H9 (cell line): Measurements from ENCODE around the gene SLK. TPM values are rescaled to one million over a fixed set of nuclear protein-coding genes. Genes with fewer than 3 reads are reported as not detected.

Experiments
- DNase-seq: peaks from one replicate; pipeline ENCODE4 v3.0.0-alpha.2; 2017
- H2AFZ ChIP-seq: one replicate; pipeline ENCODE4 v1.6.1; 2013; ENCODE audit warnings: mild to moderate bottlenecking, low read length, control low read depth, moderate library complexity
- H2AK5ac ChIP-seq: 2 replicates; pipeline ENCODE4 v1.6.1; 2013; ENCODE audit warnings: low read length, control low read depth, mixed read lengths; ENCODE audit not compliant: insufficient read length
- H2BK120ac ChIP-seq: one replicate; pipeline ENCODE4 v1.6.1; 2013; ENCODE audit warnings: low read depth, mild to moderate bottlenecking, low read length, control low read depth, inconsistent platforms; ENCODE audit not compliant: poor library complexity, severe bottlenecking
- H2BK12ac ChIP-seq: 2 replicates; pipeline ENCODE4 v1.6.1; 2013; ENCODE audit warnings: low read length, control low read depth, mixed read lengths, low read depth; ENCODE audit not compliant: insufficient read length
- H2BK15ac ChIP-seq: 2 replicates; pipeline ENCODE4 v1.6.1; 2013; ENCODE audit warnings: low read depth, low read length, control low read depth
- H2BK20ac ChIP-seq: one replicate; pipeline ENCODE4 v1.6.1; 2013; ENCODE audit warnings: low read depth, mild to moderate bottlenecking, low read length, control low read depth, inconsistent platforms; ENCODE audit not compliant: poor library complexity, severe bottlenecking
- H2BK5ac ChIP-seq: 2 replicates; pipeline ENCODE4 v1.6.1; 2013; ENCODE audit warnings: low read length, control low read depth, mixed read lengths; ENCODE audit not compliant: insufficient read length
- H3K14ac ChIP-seq: 2 replicates; pipeline ENCODE4 v1.6.1; 2013; ENCODE audit warnings: low read length, control low read depth; ENCODE audit not compliant: insufficient read depth
- H3K18ac ChIP-seq: 2 replicates; pipeline ENCODE4 v1.6.1; 2013; ENCODE audit warnings: low read depth, mild to moderate bottlenecking, mixed read lengths, low read length, control low read depth; ENCODE audit not compliant: insufficient read length
- H3K23ac ChIP-seq: 2 replicates; pipeline ENCODE4 v1.6.1; 2013; ENCODE audit warnings: low read length, control low read depth, mixed read lengths, low read depth; ENCODE audit not compliant: insufficient read length
- H3K23me2 ChIP-seq: 2 replicates; pipeline ENCODE4 v1.6.1; 2013; ENCODE audit warnings: low read depth, mild to moderate bottlenecking, mixed read lengths, low read length, control low read depth; ENCODE audit not compliant: insufficient read length, poor library complexity, severe bottlenecking
- H3K27ac ChIP-seq: 2 replicates; pipeline ENCODE4 v1.5.1; 2013; ENCODE audit warnings: low read length, control low read depth, mixed read lengths, low read depth; ENCODE audit not compliant: insufficient read length
- H3K27me3 ChIP-seq: 2 replicates; pipeline ENCODE4 v1.6.1; 2013; ENCODE audit warnings: low read length, control low read depth, inconsistent platforms; ENCODE audit not compliant: insufficient read depth
- H3K4ac ChIP-seq: 2 replicates; pipeline ENCODE4 v1.6.1; 2013; ENCODE audit warnings: low read depth, mild to moderate bottlenecking, control low read depth, inconsistent platforms, low read length, moderate library complexity
- H3K4me1 ChIP-seq: 2 replicates; pipeline ENCODE4 v1.6.1; 2013; ENCODE audit warnings: low read length, control low read depth, inconsistent platforms; ENCODE audit not compliant: insufficient read depth
- H3K4me2 ChIP-seq: 2 replicates; pipeline ENCODE4 v1.6.1; 2013; ENCODE audit warnings: low read length, control low read depth, mixed read lengths; ENCODE audit not compliant: insufficient read length, insufficient read depth
- H3K56ac ChIP-seq: 2 replicates; pipeline ENCODE4 v1.6.1; 2013; ENCODE audit warnings: low read depth, mild to moderate bottlenecking, mixed read lengths, low read length, control low read depth; ENCODE audit not compliant: insufficient read length
- H3K79me1 ChIP-seq: 2 replicates; pipeline ENCODE4 v1.6.1; 2013; ENCODE audit warnings: low read depth, mild to moderate bottlenecking, moderate library complexity, low read length, control low read depth, inconsistent platforms; ENCODE audit not compliant: insufficient read depth, poor library complexity, severe bottlenecking
- H3K79me2 ChIP-seq: 2 replicates; pipeline ENCODE4 v1.6.1; 2013; ENCODE audit warnings: low read length, control low read depth, inconsistent platforms; ENCODE audit not compliant: insufficient read depth
- H3K9ac ChIP-seq: 2 replicates; pipeline ENCODE4 v1.6.1; 2013; ENCODE audit warnings: low read length, control low read depth, mixed read lengths; ENCODE audit not compliant: insufficient read length; ENCODE audit errors: extremely low read depth
- H3K9me3 ChIP-seq: one replicate; pipeline ENCODE4 v1.6.1; 2013; ENCODE audit warnings: low read depth, low read length, inconsistent platforms; ENCODE audit not compliant: control insufficient read depth
- H3T11ph ChIP-seq: one replicate; pipeline ENCODE4 v1.6.1; 2013; ENCODE audit warnings: mild to moderate bottlenecking, low read length, control low read depth, inconsistent platforms
- H4K20me1 ChIP-seq: one replicate; pipeline ENCODE4 v1.6.1; 2013; ENCODE audit not compliant: control insufficient read depth, insufficient read length, insufficient read depth
- H4K5ac ChIP-seq: 2 replicates; pipeline ENCODE4 v1.6.1; 2013; ENCODE audit warnings: low read depth, mild to moderate bottlenecking, mixed read lengths, low read length, control low read depth; ENCODE audit not compliant: insufficient read length
- H4K8ac ChIP-seq: replicated peaks from 2 replicates; pipeline ENCODE4 v1.6.1; 2013; ENCODE audit warnings: low read length, control low read depth, mixed read lengths, low read depth; ENCODE audit not compliant: insufficient read length
- H4K91ac ChIP-seq: 2 replicates; pipeline ENCODE4 v1.6.1; 2013; ENCODE audit warnings: low read depth, mild to moderate bottlenecking, moderate library complexity, mixed read lengths, low read length, control low read depth; ENCODE audit not compliant: insufficient read length
- H3K27ac Mint-ChIP-seq, 3 experiments: 2 replicates in 2 of 3; 3 replicates in 1 of 3; pipeline ENCODE4 v1.8.0; 2020 to 2021; ENCODE audit warnings: mixed read lengths in 3 of 3, mild to moderate bottlenecking in 1 of 3, moderate library complexity in 1 of 3
- H3K27me3 Mint-ChIP-seq: 2 replicates; pipeline ENCODE4 v1.8.0; 2021; ENCODE audit warnings: low read depth, mild to moderate bottlenecking, moderate library complexity, mixed read lengths
- H3K36me3 Mint-ChIP-seq, 3 experiments: 2 replicates in 2 of 3; 3 replicates in 1 of 3; pipeline ENCODE4 v1.8.0; 2020 to 2021; ENCODE audit warnings: low read depth in 3 of 3, mixed read lengths in 3 of 3; ENCODE audit not compliant: insufficient read depth in 1 of 3
- H3K4me1 Mint-ChIP-seq, 2 experiments: 2 replicates each; pipeline ENCODE4 v1.8.0; 2020; ENCODE audit warnings: mixed read lengths in 2 of 2
- H3K4me3 Mint-ChIP-seq, 2 experiments: 2 replicates in 1 of 2; 3 replicates in 1 of 2; pipeline ENCODE4 v1.8.0; 2020 to 2021; ENCODE audit warnings: mild to moderate bottlenecking in 2 of 2, mixed read lengths in 2 of 2, moderate library complexity in 1 of 2
- H3K9me3 Mint-ChIP-seq, 2 experiments: 2 replicates in 1 of 2; 3 replicates in 1 of 2; pipeline ENCODE4 v1.8.0; 2020; ENCODE audit warnings: mild to moderate bottlenecking in 2 of 2, mixed read lengths in 2 of 2, moderate library complexity in 1 of 2
- WGBS: extraction: QIAGEN DNeasy Blood & Tissue Kit; methylation state at CpG from one replicate; pipeline ENCODE4 v1.1.7; 2013; ENCODE audit warnings: missing lambda C conversion rate, low lambda C conversion rate, mixed read lengths; ENCODE audit not compliant: insufficient read length; ENCODE audit errors: extremely low coverage; 5-methylcytosine and 5-hydroxymethylcytosine counted together
- total RNA-seq: library from RNA; stranded (reverse); gene quantifications from 2 replicates; pipeline ENCODE4 v1.2.1, GENCODE V29; 2021
- TF ChIP-seq, protein P1 (sequence below): fragments of 200-600 bp; sonication (generic); conservative IDR thresholded peaks from 3 replicates; pipeline ENCODE4 v1.8.0; 2021; ENCODE audit warnings: antibody characterized with exemption, mild to moderate bottlenecking

Gene SLK
- total RNA-seq, 1 experiment from 2014 or later: 21.0 TPM

DNA sequence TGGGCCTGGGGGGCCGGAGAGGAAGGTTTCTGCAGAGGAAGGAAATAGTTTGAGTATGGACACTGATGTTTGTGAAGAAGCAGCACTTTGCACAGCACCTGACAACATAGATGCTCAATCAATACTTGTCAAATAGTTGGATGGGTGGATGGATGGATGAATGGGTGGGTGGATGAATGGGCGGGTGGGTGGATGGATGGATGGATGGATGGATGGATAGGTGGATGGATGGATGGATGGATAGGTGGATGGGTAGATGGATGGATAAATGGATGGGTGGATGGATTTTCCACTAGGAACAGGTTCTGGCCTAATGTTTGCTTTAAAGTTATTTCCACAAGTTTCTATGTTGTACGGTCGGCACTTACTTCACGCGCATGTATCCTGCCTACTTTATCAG, 73.4 kb downstream of the SLK start:
- H2BK5ac ChIP-seq: no peak overlapping the region
- no peak overlapping the region for H4K91ac ChIP-seq
- no peak overlapping the region for H2AFZ ChIP-seq
- peaks cover 3% of the 10 kb centered on the region in 2 experiments; a peak in 3 of 4 replicates for H3K4me1 Mint-ChIP-seq
- no peak overlapping the region for H2BK12ac ChIP-seq
- no peaks in the 10 kb centered on the region for H3K23me2 ChIP-seq
- no peak overlapping the region for H3K56ac ChIP-seq
- H3K9ac ChIP-seq: no peak overlapping the region
- TF ChIP-seq, protein P1, sequence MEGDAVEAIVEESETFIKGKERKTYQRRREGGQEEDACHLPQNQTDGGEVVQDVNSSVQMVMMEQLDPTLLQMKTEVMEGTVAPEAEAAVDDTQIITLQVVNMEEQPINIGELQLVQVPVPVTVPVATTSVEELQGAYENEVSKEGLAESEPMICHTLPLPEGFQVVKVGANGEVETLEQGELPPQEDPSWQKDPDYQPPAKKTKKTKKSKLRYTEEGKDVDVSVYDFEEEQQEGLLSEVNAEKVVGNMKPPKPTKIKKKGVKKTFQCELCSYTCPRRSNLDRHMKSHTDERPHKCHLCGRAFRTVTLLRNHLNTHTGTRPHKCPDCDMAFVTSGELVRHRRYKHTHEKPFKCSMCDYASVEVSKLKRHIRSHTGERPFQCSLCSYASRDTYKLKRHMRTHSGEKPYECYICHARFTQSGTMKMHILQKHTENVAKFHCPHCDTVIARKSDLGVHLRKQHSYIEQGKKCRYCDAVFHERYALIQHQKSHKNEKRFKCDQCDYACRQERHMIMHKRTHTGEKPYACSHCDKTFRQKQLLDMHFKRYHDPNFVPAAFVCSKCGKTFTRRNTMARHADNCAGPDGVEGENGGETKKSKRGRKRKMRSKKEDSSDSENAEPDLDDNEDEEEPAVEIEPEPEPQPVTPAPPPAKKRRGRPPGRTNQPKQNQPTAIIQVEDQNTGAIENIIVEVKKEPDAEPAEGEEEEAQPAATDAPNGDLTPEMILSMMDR: no peak
- no peak overlapping the region for H2BK20ac ChIP-seq
- no peaks in the 10 kb centered on the region; the same call in 1 of the 2 replicates for H3K27me3 Mint-ChIP-seq
- no peak overlapping the region for H3K4ac ChIP-seq
- no peak overlapping the region for H4K8ac ChIP-seq
- H3K36me3 Mint-ChIP-seq: no peaks in the 10 kb centered on the region; a peak in 1 of 7 replicates
- no peak overlapping the region for H2AK5ac ChIP-seq
- H3K4me3 Mint-ChIP-seq: no peak overlapping the region
- H3K9me3 ChIP-seq: no peaks in the 10 kb centered on the region
- no peaks in the 10 kb centered on the region for H3K79me1 ChIP-seq
- no peaks in the 10 kb centered on the region for H3K27me3 ChIP-seq
- no peak overlapping the region for H3T11ph ChIP-seq
- H3K27ac ChIP-seq: no peak overlapping the region
- WGBS: no CpG with 5 or more reads among the region's 6 CpGs
- no peak overlapping the region for H3K4me2 ChIP-seq
- no peak overlapping the region for H3K23ac ChIP-seq
- no peak overlapping the region for H2BK15ac ChIP-seq
- no peak overlapping the region for H3K14ac ChIP-seq
- no peak overlapping the region; a peak in 1 of 7 replicates for H3K27ac Mint-ChIP-seq
- no peak overlapping the region for H2BK120ac ChIP-seq
- peak; percentile 3 for DNase-seq
- H3K9me3 Mint-ChIP-seq: no peaks in the 10 kb centered on the region
- H3K4me1 ChIP-seq: no peaks in the 10 kb centered on the region; the same call in 1 of the 2 replicates
- no peaks in the 10 kb centered on the region for H3K79me2 ChIP-seq
- H3K18ac ChIP-seq: no peak overlapping the region
- H4K5ac ChIP-seq: no peak overlapping the region
- no peaks in the 10 kb centered on the region for H4K20me1 ChIP-seq
